HG03175 (cell line): ENCODE results near the gene ZNF549.
"Not testable (repeated sequence)": the region's sequence is repeated elsewhere in the genome, so short reads cannot be mapped to it uniquely, and the experiment has no call there.

Experiments
- ATAC-seq: cut with Tn5 transposase; IDR thresholded peaks from one replicate; pipeline ENCODE4 v1.9.1; 2021; ENCODE audit warnings: mild to moderate bottlenecking, moderate library complexity; ENCODE audit not compliant: unreplicated experiment

ZNF549 gene

DNA sequence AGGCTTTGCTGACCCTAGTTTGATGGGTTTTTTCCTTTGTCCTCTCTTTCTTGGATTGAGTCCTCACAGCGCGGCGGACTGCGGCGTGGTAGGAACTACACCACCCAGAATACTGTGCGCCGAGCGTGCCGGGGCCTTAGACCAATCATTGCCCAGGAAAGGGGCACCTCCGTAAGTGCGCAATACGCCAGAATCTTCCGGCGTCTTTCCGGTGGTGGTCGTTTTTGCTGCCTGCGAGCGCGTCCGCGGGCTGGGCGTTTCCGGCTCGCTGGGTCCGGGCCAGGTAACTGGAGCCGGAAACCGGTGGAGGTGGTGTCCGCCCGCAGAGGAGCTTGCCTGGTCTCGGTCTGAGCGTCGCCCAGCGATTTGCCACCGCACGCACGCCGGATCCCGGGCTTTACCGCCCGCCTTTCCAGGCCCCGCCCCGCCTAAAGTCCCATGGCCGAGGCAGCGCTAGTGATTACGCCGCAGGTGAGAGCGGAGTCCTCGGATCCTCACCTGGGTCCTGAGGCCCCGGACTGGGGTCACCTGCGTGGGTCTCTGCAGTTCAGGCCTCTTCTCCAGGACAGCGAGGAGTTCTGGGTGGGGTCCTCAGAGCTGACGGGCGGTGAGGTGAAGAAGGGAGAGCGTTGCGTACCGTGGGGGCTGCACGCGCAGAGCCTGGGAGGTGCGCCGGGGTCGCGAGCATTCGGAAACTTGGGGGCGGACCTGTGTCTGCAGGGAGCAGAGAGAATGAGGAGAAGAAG lies at the start of gene ZNF549:
ZNF549 (plus strand) TSS at position 221 of the 746 bp plus-strand sequence; CDS start at position 439, 218 bp downstream.
- peak; percentile 99 for ATAC-seq

DNA sequence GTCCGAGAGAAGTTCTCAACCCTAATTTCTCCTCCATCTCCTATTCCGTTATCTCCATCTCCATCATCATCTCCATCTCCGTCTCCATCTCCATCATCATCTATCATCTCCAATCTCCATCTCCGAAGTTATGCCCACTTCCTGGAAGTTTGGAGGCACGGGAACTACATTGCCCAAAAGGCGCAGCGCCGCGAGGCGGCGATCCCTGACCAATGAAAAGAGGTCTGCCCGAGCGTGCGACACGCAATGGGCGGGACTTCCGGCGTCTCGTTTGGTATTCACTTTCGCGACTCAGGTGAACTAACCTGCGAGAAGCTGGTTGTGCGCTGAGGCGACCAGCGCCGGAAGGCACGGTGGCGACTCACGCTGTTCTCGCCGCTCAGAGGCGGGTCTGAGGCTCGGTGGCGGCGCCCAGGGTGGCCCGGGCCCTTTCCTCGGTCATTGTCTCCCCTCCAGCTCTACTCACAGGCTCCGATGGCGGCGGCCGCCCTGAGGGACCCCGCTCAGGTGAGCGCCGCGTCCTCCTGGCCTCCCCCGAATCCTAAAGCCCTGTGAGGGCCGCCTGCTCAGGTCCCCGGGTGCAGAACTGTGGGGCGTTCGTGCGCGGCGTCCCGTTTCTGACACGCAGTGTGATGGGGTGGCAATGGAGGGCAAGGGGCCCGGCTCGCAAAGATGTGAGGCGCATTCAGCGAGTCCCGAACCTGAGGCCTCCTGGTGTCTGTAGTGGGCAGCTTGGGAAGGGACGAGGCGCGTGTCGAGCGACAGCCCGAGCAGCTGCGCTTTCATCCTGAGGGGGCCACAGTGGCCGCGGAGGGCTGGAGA lies 39.5 kb upstream of the ZNF549 start, which contains the start of gene ZNF419:
ZNF419 (plus strand) TSS at position 274 of the 822 bp plus-strand sequence; CDS start at position 475, 201 bp downstream.
- peak; percentile 95 for ATAC-seq

- not testable (repeated sequence) for ATAC-seq
These were observed 38.9 kb upstream of the ZNF549 start for GRCh38 chr19:57488299-57488644.

DNA sequence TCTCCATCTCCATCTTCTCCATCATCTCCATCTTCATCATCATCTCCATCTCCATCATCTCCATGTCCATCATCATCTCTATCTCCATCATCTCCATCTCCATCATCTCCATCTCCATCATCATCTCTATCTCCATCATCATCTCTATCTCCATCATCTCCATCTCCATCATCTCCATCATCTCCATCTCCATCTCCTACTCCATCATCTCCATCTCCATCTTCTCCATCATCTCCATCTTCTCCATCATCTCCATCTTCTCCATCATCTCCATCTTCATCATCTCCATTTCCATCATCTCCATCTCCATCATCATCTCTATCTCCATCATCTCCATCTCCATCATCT lies 27.9 kb upstream of the ZNF549 start:
- ATAC-seq, result not testable (repeated sequence)

- ATAC-seq, result peak; percentile 99
These were observed 27.3 kb upstream of the ZNF549 start, which contains the start of gene ZNF773 for GRCh38 chr19:57499680-57500395. Gene ZNF773, plus strand, starts transcription at chr19:57499938. Its CDS starts 143 bp downstream, at chr19:57500081.

DNA sequence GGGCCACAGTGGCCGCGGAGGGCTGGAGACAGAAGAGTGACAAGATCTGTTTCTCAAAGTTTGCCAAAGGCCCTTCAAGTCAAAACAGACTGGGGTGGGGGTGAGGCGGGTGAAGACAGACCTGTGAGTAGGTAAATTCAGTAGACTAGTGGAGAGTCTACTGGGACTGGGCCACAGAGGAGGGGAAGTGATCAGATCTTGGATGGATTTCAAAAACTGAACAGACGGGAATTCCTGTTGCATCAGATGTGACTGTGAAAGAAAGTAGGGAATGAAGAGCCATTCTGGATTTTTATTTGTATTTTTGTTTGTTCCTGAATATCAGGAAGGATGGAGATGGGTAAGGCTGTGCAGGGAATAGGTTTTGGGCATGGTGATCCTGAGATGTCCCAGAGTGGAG lies 26.8 kb upstream of the ZNF549 start:
- ATAC-seq, result not testable (repeated sequence)

GRCh38 chr19:57506163-57506562 lies 21.0 kb upstream of the ZNF549 start:
- no peak for ATAC-seq

- no peak for ATAC-seq
These were observed 15.7 kb upstream of the ZNF549 start for GRCh38 chr19:57511484-57511883.

GRCh38 chr19:57512845-57513244 lies 14.3 kb upstream of the ZNF549 start:
- no peak for ATAC-seq

DNA sequence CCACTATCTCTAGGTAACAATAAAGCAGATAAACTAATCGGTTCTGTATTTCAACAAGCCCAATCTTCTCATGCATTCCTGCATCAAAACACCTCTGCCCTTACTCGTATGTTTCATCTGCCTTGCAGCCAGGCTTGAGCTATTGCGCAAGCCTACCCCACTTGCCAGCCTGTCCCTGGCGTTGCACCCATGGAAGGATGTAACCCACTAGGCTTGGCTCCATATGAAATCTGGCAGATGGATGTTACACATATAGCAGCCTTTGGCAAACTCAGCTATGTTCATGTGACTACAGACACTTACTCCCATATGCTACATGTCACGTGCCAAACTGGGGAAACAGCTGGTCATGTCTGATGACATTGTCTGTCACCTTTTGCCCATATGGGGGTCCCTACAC lies 11.9 kb upstream of the ZNF549 start:
- no peak for ATAC-seq

- not testable (repeated sequence) for ATAC-seq
These were observed 9.1 kb upstream of the ZNF549 start for GRCh38 chr19:57518021-57518420.

DNA sequence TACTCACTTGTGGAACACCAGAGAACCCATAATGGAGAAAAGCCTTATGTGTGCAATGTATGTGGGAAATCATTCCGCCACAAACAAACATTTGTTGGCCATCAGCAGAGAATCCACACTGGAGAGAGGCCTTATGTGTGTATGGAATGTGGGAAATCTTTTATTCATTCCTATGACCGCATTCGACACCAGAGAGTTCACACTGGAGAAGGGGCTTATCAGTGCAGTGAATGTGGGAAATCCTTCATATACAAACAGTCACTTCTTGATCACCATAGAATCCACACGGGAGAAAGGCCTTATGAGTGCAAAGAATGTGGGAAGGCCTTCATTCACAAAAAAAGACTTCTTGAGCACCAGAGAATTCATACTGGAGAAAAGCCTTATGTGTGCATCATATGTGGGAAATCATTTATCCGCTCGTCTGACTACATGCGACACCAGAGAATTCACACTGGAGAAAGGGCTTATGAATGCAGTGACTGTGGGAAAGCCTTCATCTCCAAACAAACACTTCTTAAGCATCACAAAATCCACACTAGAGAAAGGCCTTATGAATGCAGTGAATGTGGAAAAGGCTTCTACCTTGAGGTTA lies 10.9 kb downstream of the ZNF549 start:
- no peak for ATAC-seq

DNA sequence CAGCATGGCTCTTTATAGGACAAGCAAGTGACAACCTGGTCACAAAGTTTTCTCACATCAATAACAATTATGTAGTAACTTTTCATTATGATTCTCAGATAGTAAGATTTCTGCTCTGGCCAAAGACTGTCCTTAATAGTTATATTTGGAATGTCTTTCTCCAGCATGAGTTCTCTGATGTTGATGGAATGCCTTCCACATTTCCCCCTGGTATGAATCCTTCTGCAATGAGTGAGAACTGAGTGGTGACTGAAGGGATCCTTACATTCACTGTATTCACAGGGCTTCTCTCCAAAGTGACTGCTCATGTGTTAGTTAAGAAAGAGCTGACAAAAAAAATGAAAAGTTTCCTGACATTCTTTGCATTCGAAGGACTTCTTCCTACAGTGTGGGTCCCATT lies 19.4 kb downstream of the ZNF549 start:
- no peak for ATAC-seq

GRCh38 chr19:57552432-57552831 lies 25.3 kb downstream of the ZNF549 start:
- no peak for ATAC-seq

DNA sequence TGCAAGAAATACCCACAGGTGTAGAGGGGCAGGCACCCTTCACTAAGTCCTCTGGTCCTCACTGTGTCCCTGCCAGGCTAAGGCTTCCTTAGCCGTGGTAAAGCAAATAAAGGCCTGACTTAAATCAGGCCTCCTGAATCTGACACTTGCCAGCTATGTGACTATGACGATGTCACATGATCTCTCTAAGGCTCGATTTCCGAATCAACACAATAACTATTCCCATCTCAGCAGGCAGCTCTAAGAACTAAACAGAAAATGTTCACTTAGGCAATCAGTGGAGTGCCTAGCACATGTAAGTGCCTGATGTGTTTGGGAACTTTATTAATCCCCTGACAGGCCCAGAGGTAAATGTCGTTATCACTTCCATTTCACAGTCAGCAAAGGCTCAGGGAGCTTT lies 30.5 kb downstream of the ZNF549 start:
- ATAC-seq, result no peak

DNA sequence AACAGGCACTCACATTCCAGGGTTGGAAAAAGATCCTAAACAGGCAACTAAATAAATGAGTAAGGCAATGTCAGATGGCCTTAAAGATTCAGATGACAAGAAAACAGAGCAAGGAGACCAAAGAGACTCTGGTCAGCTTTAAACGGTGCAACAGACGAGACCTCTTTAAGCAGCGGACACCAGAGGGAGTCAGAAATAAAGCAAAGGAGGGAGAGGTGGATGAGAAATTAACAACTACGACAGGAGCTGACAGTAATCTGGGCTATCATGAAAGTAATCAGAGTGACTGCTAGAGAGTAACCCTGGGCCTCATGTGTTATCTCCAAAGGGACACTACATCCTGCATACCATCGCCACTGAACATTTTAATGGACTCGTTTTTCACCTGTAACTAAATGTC lies 31.4 kb downstream of the ZNF549 start:
- no peak for ATAC-seq

DNA sequence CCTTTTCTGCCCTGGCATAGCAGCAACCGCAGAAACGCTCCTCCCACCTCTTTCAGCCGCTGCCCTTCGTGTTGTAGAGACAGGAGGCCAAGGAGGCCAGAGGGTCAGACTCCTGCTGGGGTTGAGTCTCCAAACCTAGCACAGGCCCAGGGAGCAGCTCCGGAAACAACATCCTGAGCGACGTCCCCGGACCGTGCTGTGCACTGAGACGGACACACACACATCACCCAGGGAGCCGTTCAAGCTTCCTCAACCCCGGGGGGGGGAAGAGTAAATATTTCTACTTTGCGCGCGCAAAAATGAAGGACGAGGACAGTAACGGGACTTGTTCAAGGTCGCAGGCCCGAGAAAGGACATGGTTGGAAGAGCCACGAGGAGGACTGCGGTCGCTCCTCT lies 31.9 kb downstream of the ZNF549 start:
- ATAC-seq, result peak; percentile 11

DNA sequence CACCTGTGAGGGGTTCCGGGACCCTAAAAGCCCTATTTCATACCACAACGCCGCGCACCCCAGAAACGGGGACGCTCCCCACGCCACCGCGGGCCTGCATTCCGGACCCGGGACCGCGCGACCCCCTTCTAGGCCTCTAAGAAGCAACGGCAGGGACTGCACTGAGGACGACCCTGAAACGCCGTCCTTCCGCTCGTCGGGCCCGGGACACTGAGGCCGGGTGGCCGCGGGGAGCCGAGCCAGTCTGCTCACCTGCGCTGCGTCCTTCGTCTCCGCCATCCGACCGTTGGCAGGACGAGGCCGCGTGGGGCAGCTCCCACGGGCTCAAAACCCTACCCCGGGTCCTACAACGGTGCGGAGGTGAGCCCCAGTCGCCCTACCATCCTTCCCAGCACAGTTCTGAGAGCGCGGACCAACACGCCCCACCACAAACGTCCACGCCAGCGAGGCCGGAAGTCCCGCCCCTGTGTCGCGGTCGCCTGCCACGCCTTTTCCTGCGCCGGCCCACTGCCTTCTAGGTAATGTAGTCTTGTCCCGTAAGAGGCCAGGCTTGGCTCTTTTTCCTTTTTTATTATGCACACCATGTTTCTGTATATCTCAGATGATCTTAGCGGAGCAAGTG lies 32.4 kb downstream of the ZNF549 start, which contains the start of gene ZNF550:
ZNF550 (minus strand) TSS at position 460 of the 622 bp plus-strand sequence; CDS start at position 279, 181 bp downstream.
- ATAC-seq, result peak; percentile 99

GRCh38 chr19:57560049-57560491 lies 32.9 kb downstream of the ZNF549 start:
- ATAC-seq, result peak; percentile 21

GRCh38 chr19:57563547-57563946 lies 36.4 kb downstream of the ZNF549 start:
- no peak for ATAC-seq
